Type B pancreatic cell (in vitro differentiated cells): ENCODE measurements around the gene KIF6. TPM values are rescaled to one million over a fixed set of nuclear protein-coding genes. Genes with fewer than 3 reads are reported as not detected.
A peak's percentile ranks its signal among the peaks of the same experiment; 100 is the strongest.

Experiments
- DNase-seq: peaks from one replicate; pipeline ENCODE4 v3.0.0; 2021; ENCODE audit warnings: mixed read lengths; ENCODE audit not compliant: unreplicated experiment; ENCODE audit errors: extremely low spot score
- H3K27ac Mint-ChIP-seq: 2 replicates; pipeline ENCODE4 v1.8.0; 2021; ENCODE audit warnings: mild to moderate bottlenecking, mixed read lengths
- H3K27me3 Mint-ChIP-seq: 2 replicates; pipeline ENCODE4 v1.8.0; 2021; ENCODE audit warnings: mixed read lengths
- H3K36me3 Mint-ChIP-seq: 2 replicates; pipeline ENCODE4 v1.8.0; 2021; ENCODE audit warnings: mixed read lengths
- H3K4me1 Mint-ChIP-seq: one replicate; pipeline ENCODE4 v1.8.0; 2021; ENCODE audit warnings: mixed read lengths; ENCODE audit not compliant: unreplicated experiment
- H3K4me3 Mint-ChIP-seq: 2 replicates; pipeline ENCODE4 v1.8.0; 2021; ENCODE audit warnings: mild to moderate bottlenecking, mixed read lengths
- H3K9me3 Mint-ChIP-seq: 2 replicates; pipeline ENCODE4 v1.8.0; 2021; ENCODE audit warnings: mixed read lengths
- total RNA-seq: library from RNA; stranded (reverse); gene quantifications from 2 replicates; pipeline ENCODE4 v1.2.1, GENCODE V29; 2021; ENCODE audit warnings: low replicate concordance
- TF ChIP-seq, protein P1 (sequence below): fragments of 200-600 bp; sonication (generic); conservative IDR thresholded peaks from 2 replicates; pipeline ENCODE4 v1.5.0; 2021; ENCODE audit warnings: antibody characterized with exemption, mild to moderate bottlenecking

Gene KIF6
- total RNA-seq, 1 donor from 2014 or later, result 3.3 TPM

DNA sequence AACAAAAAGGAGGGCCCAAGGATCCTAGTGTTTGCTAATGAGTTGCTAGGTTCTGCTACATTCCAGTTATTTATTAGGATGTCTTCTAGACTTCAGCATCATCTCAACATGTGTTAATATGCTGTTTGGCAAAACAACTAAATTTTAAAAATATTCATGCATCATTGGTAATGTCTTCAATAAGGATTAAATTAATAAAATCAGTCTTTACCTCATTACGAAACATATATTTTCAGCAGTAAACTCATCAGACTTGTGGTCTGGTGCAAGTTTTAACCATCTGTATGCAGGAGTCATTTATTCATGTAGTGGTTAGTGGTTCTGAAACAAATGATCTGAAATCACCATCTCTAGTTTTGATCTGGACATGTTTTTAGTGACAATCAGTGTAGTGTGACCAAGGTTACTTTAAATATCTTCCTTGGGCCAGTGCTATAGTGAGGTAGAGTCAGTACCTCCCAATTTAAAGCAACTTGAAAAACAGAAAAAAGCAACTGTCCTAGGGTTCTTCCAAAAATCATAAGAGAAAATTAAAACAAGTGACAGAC is 317.7 kb downstream of the KIF6 start:
- no peaks in the 10 kb centered on the region for H3K36me3 Mint-ChIP-seq
- H3K27ac Mint-ChIP-seq, result no peak overlapping the region
- TF ChIP-seq, protein P1, sequence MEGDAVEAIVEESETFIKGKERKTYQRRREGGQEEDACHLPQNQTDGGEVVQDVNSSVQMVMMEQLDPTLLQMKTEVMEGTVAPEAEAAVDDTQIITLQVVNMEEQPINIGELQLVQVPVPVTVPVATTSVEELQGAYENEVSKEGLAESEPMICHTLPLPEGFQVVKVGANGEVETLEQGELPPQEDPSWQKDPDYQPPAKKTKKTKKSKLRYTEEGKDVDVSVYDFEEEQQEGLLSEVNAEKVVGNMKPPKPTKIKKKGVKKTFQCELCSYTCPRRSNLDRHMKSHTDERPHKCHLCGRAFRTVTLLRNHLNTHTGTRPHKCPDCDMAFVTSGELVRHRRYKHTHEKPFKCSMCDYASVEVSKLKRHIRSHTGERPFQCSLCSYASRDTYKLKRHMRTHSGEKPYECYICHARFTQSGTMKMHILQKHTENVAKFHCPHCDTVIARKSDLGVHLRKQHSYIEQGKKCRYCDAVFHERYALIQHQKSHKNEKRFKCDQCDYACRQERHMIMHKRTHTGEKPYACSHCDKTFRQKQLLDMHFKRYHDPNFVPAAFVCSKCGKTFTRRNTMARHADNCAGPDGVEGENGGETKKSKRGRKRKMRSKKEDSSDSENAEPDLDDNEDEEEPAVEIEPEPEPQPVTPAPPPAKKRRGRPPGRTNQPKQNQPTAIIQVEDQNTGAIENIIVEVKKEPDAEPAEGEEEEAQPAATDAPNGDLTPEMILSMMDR, result no peak
- no peak for DNase-seq
- no peaks in the 10 kb centered on the region for H3K9me3 Mint-ChIP-seq
- no peak overlapping the region for H3K4me3 Mint-ChIP-seq
- no peaks in the 10 kb centered on the region for H3K4me1 Mint-ChIP-seq
- no peaks in the 10 kb centered on the region for H3K27me3 Mint-ChIP-seq

DNA sequence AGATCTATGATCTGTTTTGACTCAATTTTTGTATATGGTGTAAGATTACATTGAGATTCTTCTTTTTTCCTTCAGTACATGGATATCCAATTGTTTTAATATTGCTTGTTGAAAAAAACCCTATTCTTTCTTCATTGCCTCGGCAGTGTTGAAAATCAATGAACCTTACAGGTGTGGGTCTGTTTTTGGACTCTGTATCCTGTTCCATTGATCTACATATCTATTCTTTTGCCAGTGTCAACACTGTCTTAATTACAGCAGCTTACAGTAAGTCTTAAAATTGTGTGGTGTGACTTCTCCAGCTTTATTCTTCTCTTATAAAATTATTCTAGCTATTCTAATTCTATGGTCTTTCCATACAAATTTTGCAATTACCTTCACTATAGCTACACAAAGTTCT is 320.9 kb downstream of the KIF6 start:
- Mint-ChIP-seq H3K27me3 (no peaks in the 10 kb centered on the region), H3K36me3 (no peaks in the 10 kb centered on the region), H3K9me3 (no peaks in the 10 kb centered on the region), H3K27ac (no peak overlapping the region), H3K4me1 (peaks cover 12% of the 10 kb centered on the region), H3K4me3 (no peak overlapping the region)
- DNase-seq, result no peak
- TF ChIP-seq, protein P1, result no peak

DNA sequence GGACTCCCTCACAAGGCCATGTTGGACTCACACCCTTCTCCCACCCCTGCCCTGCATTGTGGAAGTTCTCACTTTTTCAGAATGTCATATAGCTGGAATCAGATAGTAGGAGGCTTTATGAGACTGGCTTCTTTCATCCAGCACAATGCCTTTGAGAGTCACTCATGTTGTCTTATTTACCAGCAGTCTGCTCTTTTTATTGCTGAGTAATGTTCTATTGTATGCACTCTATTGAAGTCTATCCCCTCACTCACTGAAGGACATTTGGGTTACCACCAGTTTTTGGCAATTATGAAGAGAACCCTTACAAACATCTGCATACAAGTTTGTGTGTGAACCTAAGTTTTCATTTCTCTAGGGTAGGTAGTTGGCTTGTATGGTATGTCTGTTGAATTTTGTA is 321.9 kb downstream of the KIF6 start:
- H3K9me3 Mint-ChIP-seq, result no peaks in the 10 kb centered on the region

DNA sequence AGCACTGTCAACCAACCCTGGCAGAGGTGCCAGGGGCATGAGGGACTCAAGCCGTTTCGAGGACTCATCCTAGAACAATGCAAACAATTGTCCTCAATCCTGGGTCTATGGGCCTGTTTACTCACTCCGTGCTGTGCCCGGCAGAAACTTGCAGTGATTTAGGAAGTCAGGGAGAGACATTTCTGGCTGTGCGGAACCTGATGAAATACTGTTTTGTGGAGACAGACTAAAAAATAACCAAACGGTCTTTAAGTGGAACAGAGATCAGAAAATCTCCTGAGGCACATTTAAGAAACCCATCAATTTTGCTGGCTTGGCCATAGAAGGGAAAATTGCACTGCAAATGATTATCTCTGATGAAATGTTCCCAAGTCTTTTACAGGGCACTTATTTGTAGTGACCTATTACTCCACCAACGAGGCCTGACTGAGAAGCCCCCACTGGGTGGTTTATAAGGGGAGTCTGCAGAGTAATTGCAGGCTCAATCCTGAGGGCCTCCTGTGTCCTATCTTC is 322.9 kb downstream of the KIF6 start:
- H3K27me3 Mint-ChIP-seq, result no peaks in the 10 kb centered on the region
- H3K36me3 Mint-ChIP-seq, result no peaks in the 10 kb centered on the region
- H3K9me3 Mint-ChIP-seq, result no peaks in the 10 kb centered on the region
- H3K4me1 Mint-ChIP-seq, result peaks cover 12% of the 10 kb centered on the region
- TF ChIP-seq, protein P1, result no peak
- no peak for DNase-seq
- H3K27ac Mint-ChIP-seq, result peak overlapping the region; percentile 51
- H3K4me3 Mint-ChIP-seq, result no peak overlapping the region

More for the DNA sequence above, 321.9 kb downstream of the KIF6 start:
- H3K4me3 Mint-ChIP-seq, result no peak overlapping the region
- no peaks in the 10 kb centered on the region for H3K27me3 Mint-ChIP-seq
- H3K36me3 Mint-ChIP-seq, result no peaks in the 10 kb centered on the region
- peaks cover 12% of the 10 kb centered on the region for H3K4me1 Mint-ChIP-seq
- H3K27ac Mint-ChIP-seq, result no peak overlapping the region
- TF ChIP-seq, protein P1, result no peak
- no peak for DNase-seq

DNA sequence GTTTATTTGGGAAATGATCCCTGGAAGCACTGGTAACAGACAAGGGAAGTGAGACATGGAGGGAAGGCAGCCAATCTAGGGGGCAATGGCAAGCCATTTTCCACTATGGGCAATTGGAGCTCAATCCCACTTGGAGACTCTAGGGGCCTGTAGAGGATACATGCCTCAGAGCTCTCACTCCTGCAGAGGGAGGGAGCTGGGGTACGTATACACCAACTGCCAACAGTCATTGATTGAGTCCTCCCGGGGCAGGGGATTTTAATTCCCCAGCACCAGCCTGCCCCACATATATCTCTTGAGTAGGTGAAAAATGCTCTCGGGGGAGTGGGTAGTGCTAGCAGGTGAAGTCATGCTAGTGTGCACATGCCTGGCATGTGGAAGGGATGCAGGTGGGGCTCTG is 323.8 kb downstream of the KIF6 start:
- H3K27me3 Mint-ChIP-seq, result no peaks in the 10 kb centered on the region
- H3K4me1 Mint-ChIP-seq, result peaks cover 12% of the 10 kb centered on the region
- TF ChIP-seq, protein P1, result no peak
- H3K4me3 Mint-ChIP-seq, result no peak overlapping the region
- no peak for DNase-seq
- H3K36me3 Mint-ChIP-seq, result no peaks in the 10 kb centered on the region
- no peaks in the 10 kb centered on the region for H3K9me3 Mint-ChIP-seq
- no peak overlapping the region for H3K27ac Mint-ChIP-seq
